Measurements from ENCODE around the gene MICAL3.

MICAL3 gene

DNA sequence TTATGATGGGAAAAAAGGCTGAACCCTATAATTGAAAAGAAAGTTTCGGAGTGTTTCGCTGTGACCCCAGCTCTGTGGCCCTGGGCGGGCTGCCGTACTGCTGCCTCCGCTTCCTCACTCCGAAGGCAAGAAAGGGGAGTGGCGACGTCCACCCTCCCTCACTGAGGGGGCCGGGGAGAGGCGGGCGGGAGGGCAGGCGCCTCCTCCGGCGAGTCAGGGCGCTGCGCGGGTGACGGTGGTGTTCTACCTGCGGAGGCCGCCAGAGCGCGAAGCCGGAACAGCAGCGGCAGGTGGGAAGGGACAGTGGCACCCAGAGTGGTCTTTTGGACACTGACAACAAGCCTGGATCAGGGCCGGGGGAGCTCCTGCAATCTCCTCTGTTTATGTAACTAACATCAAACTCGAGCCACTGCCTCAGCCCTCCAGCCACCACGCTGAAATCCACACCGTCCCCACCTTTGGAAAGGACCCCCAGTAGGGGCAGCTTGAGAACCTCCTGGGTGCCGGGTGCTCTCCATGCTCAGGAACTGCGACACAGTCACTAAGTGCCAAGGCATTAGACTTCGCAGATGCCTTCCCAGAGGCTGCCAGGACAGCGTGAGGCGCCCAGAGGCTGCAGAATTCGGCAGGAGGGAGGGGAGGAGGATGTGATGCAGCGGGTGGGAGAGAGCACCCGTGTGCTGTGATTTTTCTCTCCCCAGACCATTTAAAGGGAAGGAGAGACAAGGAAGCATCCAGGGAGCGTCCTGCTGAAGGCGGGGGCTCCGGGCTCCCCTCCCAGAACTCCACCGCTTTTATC, 275.6 kb downstream of the MICAL3 start:
- no peak for DNase-seq

DNA sequence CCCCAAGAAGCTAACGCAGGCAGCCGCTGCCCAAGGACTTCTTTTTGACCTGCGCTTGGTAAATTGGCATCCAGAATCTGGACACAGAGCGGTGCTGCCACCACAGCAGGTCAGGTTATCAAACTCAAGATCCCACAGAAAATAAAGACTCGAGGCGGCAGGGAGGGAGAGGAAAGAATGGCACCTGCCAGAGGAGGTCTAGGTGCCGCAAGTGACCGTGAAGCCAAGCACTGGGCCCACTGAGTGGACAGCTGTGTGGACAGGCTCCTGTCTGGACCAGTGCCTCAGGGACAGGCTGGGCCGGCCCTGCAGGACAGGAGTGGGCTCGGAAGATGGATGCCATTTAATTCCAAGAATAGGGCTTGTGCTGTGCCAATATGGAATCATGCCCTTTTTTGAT, 277.4 kb downstream of the MICAL3 start:
- no peak for DNase-seq

DNA sequence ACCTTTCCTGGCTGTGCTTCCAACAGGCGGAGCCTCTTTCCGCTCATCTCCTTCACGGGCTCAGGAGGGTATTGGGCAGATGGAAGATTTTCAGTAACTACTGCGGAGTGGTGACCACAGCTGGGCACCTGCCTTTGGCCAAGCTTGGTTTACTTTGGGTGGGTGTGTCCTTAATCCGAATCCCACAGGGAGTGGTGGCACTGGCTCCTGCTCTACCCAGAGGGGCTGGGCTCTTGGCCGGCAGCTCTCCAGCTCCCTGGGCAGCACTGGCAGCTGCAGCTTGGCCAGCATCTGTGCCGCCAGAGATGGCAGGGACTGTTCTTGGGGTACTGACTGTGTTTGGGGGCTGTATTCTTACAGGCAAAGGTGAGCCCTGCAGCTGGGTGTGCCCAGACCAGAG, 279.9 kb downstream of the MICAL3 start:
- no peak for DNase-seq

DNA sequence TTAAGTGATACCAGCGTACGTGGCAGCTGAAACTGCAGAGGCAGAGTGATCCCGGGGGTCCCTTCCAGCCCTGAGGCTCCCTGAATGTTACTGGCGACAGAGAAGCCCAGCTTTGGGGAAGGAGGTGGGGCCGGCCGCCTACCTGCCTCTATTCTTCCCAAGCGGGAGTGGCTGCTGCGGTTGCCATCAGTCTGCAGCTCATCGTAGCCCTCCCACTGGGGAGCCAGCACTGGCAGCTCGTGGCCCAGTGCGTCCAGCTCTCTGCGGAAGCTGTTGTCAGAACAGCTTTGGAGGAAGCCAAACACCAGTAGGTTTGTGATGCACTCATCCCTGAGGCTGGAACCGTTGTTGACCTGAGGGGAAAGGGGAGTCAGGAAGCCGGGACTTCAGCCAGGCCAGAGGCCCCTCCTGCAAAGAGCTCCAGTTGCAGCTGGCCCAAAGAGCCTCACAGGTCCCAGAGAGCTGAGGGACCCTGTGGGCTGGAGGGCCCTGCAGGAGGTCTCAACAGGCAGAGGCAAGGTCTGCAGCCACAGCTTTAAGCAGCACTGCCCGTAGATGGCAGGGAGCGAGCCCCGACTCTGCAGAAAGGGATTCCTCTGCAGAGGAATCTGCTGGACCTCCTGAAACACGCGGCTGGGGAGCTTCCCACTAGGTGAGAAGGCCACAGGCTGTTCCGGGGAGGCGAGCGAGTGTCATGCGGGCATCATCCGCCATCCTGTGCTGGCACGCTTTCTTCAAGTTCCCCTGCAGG, 280.5 kb downstream of the MICAL3 start:
- no peak for DNase-seq

DNA sequence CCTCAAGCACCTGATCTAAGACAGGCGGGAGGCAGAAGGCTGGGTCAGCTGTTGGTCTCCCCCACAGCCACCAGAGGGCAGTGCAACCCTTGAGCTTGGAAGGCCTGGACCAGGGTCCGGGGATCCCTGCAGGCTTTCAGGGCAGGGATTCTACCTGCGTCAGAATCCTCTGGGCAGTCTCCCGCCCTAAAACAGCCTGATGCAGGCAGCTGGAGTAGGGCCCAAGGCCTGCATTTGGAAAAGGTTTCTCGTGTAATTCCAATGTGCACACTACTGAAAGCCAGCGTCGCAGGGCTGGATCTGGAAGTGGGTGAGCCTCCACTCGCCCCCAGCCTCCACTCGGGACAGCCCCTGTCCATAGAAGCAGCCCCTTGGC, 281.8 kb downstream of the MICAL3 start:
- DNase-seq: peak in 4 of 5 experiments; percentile 35 to 65 (median 56)

DNA sequence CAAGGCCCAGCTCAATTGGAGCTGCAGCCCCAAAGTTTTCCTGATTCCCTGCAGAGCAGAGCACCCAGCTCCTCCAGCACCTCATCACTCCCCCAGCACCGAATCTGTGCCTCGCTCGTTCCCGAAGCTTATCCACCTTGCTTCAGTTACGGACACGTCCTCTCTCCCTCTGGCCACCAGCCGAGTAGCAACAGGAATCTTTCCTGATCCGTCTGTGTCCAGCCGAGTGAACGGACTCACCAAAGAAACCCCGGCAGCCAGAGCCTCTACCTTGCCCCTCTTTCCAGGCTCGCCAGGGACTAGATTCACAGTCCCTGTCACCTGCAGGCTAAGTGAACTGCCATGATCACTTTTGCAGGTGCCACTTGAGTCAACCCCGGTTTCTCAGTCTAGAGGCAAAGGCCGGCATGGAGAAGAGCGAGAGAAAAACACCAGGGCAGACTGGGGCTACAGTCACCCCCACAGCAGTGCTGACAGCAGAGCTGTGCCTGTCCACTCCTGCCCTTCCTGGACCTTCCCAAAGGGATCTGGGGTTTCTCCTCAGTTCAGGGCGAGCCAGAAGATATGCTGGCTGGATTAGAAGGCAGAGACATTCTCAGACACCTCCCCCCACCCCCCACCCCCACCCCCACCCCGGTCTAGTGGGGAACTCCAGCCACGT, 282.4 kb downstream of the MICAL3 start:
- no peak for DNase-seq

DNA sequence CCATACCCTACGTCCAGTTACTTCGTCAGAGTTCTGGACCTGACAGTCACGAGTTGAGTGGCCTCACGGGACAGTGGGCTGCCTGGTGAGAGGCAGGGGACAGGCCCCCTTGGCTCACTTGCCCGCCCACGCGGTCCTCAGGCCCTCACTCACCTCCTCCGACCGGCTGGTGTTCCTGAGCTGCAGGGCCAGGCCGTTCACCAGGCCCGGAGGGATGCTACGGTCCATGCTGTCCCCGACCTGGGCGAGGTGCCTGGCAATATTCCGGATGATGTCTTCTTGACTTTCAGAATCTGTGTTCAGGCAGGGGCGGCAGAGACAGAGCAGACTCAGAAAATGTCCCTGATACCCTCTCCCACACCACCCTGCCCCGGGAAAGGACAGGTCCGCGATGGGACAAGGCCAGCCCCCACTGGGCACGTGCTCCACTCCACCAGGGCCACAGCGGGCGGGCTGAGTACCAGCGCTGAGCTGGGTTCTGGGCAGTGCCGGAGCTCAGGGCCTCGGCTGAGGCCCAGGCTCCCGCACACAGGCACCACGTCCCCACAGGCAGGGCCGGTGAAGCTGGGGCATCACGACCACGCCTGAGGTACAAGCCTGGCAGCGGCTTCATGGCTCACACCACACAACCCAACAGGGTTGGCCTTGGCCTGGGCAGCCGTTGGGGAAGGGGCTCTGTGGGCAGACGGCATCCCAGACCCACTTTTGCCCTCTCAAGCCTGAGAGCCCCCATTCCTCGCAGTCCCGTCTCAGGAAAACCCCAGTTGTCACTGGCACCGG, 285.0 kb downstream of the MICAL3 start:
- DNase-seq: no peak

DNA sequence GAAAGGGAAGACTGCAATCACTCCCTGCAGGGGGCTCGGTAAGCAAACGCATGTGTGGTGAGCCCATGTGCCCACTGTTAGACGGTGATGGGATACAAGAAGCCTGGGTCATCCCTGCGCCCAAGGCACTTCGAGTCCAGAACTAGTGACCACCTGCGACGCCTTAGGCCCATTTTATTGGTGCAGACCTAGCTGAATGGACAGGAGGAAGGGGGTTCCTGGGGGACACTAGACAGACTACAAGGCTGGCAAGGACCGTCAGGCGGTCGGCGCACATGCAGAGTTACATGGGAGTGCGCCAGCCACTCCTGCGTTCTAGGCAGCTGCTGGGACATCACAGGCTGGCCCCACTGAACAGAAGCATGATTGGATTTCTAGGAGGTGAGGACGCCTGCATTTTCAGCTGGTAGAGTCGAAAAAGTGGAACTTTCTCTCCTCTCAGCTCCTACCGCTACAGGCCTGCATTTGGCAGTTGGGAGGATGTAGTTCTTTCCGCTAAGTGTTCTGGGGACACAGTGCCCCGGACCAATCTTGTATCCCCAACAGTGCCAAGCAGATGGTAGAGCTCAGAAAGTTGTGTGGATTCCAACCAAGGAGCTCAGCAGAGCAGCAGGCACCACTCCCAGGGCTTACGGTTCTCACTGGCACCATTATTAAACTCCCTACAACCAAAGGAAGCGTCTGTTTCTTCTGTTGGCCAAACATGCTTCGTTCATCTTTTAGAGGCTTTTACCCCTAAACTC, 285.8 kb downstream of the MICAL3 start:
- no peak for DNase-seq
